ENCODE results near the gene ACER3.
"Not testable (repeated sequence)": the region's sequence is repeated elsewhere in the genome, so short reads cannot be mapped to it uniquely, and the experiment has no call there.

Gene ACER3

GRCh38 chr11:77057938-77058474 is 197.3 kb downstream of the ACER3 start:
- DNase-seq (ENCODE audit: low read depth): no peak

GRCh38 chr11:77058900-77059299 is 198.2 kb downstream of the ACER3 start:
- no peak for DNase-seq (ENCODE audit: low read depth)

GRCh38 chr11:77059806-77060205 is 199.1 kb downstream of the ACER3 start:
- DNase-seq (ENCODE audit: low read depth): no peak

- DNase-seq (ENCODE audit: low read depth): no peak
Measured at GRCh38 chr11:77060234-77060633, 199.5 kb downstream of the ACER3 start.

- not testable (repeated sequence) for DNase-seq (ENCODE audit: low read depth)
Measured at GRCh38 chr11:77061258-77061657, 200.5 kb downstream of the ACER3 start.

- DNase-seq (ENCODE audit: low read depth): no peak
Measured at GRCh38 chr11:77062924-77063323, 202.2 kb downstream of the ACER3 start.

GRCh38 chr11:77063407-77063806 is 202.7 kb downstream of the ACER3 start:
- DNase-seq (ENCODE audit: low read depth): no peak

GRCh38 chr11:77063861-77064260 is 203.1 kb downstream of the ACER3 start:
- DNase-seq (ENCODE audit: low read depth): no peak

- no peak for DNase-seq (ENCODE audit: low read depth)
Measured at GRCh38 chr11:77064648-77065217, 204.0 kb downstream of the ACER3 start.

GRCh38 chr11:77065878-77066228 is 205.1 kb downstream of the ACER3 start:
- no peak for DNase-seq (ENCODE audit: low read depth)

GRCh38 chr11:77066229-77067042 is 205.7 kb downstream of the ACER3 start, which contains the start of gene CAPN5:
Gene CAPN5, plus strand, starts transcription at chr11:77066971. Its CDS starts 17,916 bp downstream, at chr11:77084887.
- DNase-seq (ENCODE audit: low read depth): peak; percentile 75

- no peak for DNase-seq (ENCODE audit: low read depth)
Measured at GRCh38 chr11:77067861-77068443, 207.2 kb downstream of the ACER3 start.

- DNase-seq (ENCODE audit: low read depth): no peak
Measured at GRCh38 chr11:77068457-77069335, 208.0 kb downstream of the ACER3 start.

- DNase-seq (ENCODE audit: low read depth): no peak
Measured at GRCh38 chr11:77069336-77069968, 208.7 kb downstream of the ACER3 start.

GRCh38 chr11:77069969-77070582 is 209.4 kb downstream of the ACER3 start:
- no peak for DNase-seq (ENCODE audit: low read depth)

- DNase-seq (ENCODE audit: low read depth): no peak
Measured at GRCh38 chr11:77071077-77071476, 210.4 kb downstream of the ACER3 start.

- DNase-seq (ENCODE audit: low read depth): no peak
Measured at GRCh38 chr11:77071671-77072605, 211.2 kb downstream of the ACER3 start.

GRCh38 chr11:77072851-77073327 is 212.2 kb downstream of the ACER3 start:
- DNase-seq (ENCODE audit: low read depth): no peak

- no peak for DNase-seq (ENCODE audit: low read depth)
Measured at GRCh38 chr11:77073328-77074001, 212.7 kb downstream of the ACER3 start.

All from activated gamma-delta T cell treated with anti-CD3 and anti-CD28 coated beads, Interleukin-2, amount 50 U/mL, for 16 hours (primary cell).